GM18858 (cell line): ENCODE measurements around the gene ERBB2.
A peak's percentile ranks its signal among the peaks of the same experiment; 100 is the strongest.
"Not testable (repeated sequence)": the region's sequence is repeated elsewhere in the genome, so short reads cannot be mapped to it uniquely, and the experiment has no call there.

ENCODE experiments used
- ATAC-seq: cut with Tn5 transposase; IDR thresholded peaks from one replicate; pipeline ENCODE4 v1.9.1; 2021; ENCODE audit not compliant: unreplicated experiment

The ERBB2 gene

GRCh38 chr17:39677542-39678339 is 22.1 kb upstream of the ERBB2 start:
- ATAC-seq: no peak

GRCh38 chr17:39678340-39679116 is 21.3 kb upstream of the ERBB2 start:
- no peak for ATAC-seq

GRCh38 chr17:39679521-39680192 is 20.2 kb upstream of the ERBB2 start:
- ATAC-seq: no peak

GRCh38 chr17:39683295-39683939 is 16.4 kb upstream of the ERBB2 start:
- ATAC-seq: no peak

GRCh38 chr17:39684369-39685192 is 15.3 kb upstream of the ERBB2 start:
- ATAC-seq: no peak

GRCh38 chr17:39687101-39687545 is 12.7 kb upstream of the ERBB2 start:
- ATAC-seq: no peak

- peak; percentile 78 for ATAC-seq
Observed at GRCh38 chr17:39687546-39688474, 12.1 kb upstream of the ERBB2 start, which contains the start of gene PGAP3. Gene PGAP3, minus strand, starts transcription at chr17:39688057. Its CDS starts 43 bp downstream, at chr17:39688014.

- no peak for ATAC-seq
Observed at GRCh38 chr17:39688475-39688835, 11.4 kb upstream of the ERBB2 start.

- ATAC-seq: no peak
Observed at GRCh38 chr17:39688945-39689344, 10.9 kb upstream of the ERBB2 start.

- ATAC-seq: no peak
Observed at GRCh38 chr17:39694593-39694992, 5.3 kb upstream of the ERBB2 start.

- ATAC-seq: no peak
Observed at GRCh38 chr17:39695089-39695474, 4.8 kb upstream of the ERBB2 start.

- no peak for ATAC-seq
Observed at GRCh38 chr17:39696731-39697130, 3.1 kb upstream of the ERBB2 start.

- ATAC-seq: no peak
Observed at GRCh38 chr17:39697961-39698360, 1.9 kb upstream of the ERBB2 start.

GRCh38 chr17:39699157-39699817 is 577 bp upstream of the ERBB2 start:
- not testable (repeated sequence) for ATAC-seq

- no peak for ATAC-seq
Observed at GRCh38 chr17:39700148-39700987, 504 bp downstream of the ERBB2 start.

- ATAC-seq: no peak
Observed at GRCh38 chr17:39701012-39701783, 1.3 kb downstream of the ERBB2 start.
